ENCODE data around the gene C5orf15.
"Not testable (repeated sequence)": the region's sequence is repeated elsewhere in the genome, so short reads cannot be mapped to it uniquely, and the experiment has no call there.

- TF ChIP-seq ARNTL (CRISPR knock-in tag; IDR thresholded peaks at IDR 0.05; ENCODE audit: borderline replicate concordance, low read depth); ZFP30 (CRISPR knock-in tag; IDR thresholded peaks at IDR 0.05): not testable (repeated sequence)
Observed at GRCh38 chr5:133935991-133936650, 32.3 kb downstream of the C5orf15 start.
